Fibroblast of pulmonary artery (primary cell): ENCODE data around the gene FAM78B.

Source experiments
- DNase-seq: peaks from one replicate; pipeline ENCODE4 v3.0.0-alpha.2; 2010; ENCODE audit warnings: low read depth
- H3K4me3 ChIP-seq: replicated peaks from 2 replicates; pipeline ENCODE4 v1.5.1; 2011; ENCODE audit warnings: low read depth, mild to moderate bottlenecking, control low read depth, low read length, moderate library complexity
- TF ChIP-seq, protein P1 (sequence below): IDR thresholded peaks from 2 replicates; pipeline ENCODE4 v1.5.1; 2011; ENCODE audit warnings: mild to moderate bottlenecking, control low read depth, low read length, inconsistent platforms; ENCODE audit errors: missing control alignments

FAM78B gene

DNA sequence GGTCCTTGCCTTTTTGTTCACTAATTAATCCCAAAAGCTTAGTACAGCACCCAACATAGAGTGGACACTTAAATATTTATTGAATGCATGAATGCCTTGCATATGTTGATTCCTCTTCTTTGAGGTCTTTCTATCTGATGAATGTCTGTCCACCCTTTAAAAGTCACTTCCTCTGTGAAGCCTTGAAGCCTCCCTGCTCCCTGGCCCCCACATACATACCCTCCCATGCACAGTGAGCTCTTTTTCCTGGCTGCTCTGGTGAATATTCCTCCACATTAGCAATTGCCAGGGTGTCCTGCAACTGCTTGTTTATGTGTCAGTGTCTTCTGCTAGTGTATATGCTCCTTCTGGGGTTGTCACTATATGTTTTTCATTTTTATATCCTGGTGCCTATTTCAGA is 8.2 kb upstream of the FAM78B start:
- no peak overlapping the region for H3K4me3 ChIP-seq
- DNase-seq, result no peak
- TF ChIP-seq, protein P1, sequence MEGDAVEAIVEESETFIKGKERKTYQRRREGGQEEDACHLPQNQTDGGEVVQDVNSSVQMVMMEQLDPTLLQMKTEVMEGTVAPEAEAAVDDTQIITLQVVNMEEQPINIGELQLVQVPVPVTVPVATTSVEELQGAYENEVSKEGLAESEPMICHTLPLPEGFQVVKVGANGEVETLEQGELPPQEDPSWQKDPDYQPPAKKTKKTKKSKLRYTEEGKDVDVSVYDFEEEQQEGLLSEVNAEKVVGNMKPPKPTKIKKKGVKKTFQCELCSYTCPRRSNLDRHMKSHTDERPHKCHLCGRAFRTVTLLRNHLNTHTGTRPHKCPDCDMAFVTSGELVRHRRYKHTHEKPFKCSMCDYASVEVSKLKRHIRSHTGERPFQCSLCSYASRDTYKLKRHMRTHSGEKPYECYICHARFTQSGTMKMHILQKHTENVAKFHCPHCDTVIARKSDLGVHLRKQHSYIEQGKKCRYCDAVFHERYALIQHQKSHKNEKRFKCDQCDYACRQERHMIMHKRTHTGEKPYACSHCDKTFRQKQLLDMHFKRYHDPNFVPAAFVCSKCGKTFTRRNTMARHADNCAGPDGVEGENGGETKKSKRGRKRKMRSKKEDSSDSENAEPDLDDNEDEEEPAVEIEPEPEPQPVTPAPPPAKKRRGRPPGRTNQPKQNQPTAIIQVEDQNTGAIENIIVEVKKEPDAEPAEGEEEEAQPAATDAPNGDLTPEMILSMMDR, result no peak

DNA sequence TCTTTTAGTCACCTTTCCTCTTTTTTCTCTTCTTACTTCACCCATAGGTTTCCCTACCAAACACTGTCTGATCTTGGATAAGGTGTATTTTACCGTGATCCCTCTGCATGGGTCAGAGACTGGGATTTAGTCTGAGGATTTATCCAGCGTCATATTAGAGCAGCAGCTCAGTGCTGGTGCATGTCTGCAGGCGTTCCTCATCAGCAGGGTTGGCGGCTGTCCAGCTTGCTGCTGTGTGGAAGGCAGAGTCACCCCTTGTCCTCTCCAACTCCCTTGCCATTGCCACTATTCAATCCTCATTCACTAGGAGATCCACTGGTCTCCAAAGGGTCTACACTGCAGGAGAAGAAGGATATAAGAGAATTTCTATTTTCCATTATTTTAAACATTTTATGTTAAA is 7.3 kb upstream of the FAM78B start:
- no peak overlapping the region for H3K4me3 ChIP-seq
- no peak for DNase-seq
- TF ChIP-seq, protein P1, result no peak

DNA sequence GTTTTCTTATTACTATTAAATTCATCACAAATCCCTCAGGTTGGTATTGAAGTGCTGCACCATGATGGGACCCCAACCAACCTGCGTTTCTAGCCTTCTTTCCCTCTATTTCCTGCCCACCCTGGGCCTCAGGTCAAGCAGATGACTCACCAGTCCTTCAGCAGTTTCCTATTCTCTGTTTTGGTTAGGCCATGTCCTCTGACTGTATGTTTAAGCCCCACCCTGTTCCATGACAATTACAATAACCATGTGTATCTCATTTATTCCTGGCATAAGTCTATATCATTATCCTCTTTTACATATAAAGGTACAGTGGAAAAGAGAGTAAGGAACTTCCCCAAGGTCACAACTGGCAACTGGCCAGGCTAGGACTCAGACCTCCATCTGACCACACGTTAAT is 5.3 kb upstream of the FAM78B start:
- TF ChIP-seq, protein P1, result no peak
- no peak for DNase-seq
- no peak overlapping the region for H3K4me3 ChIP-seq

DNA sequence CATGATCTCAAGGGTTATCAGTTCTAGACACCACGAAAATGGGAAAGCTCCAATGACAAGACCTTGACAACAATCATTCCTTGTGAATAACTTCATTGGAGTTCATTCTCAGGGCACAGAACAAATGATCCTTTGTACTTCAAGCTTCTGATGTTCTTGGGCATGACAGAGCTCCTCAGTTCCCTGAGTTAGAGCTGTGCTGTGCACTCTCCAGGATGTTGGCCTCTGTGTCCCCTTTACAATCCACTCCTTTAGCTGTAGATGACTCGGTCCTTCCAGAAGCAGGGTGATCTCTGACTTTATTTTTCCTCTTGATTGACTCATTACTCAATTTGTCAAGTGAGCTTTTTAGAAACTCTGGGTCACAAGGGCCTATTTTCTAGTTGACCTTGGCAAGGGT is 3.9 kb upstream of the FAM78B start:
- TF ChIP-seq, protein P1, result no peak
- no peak for DNase-seq
- H3K4me3 ChIP-seq, result no peak overlapping the region

DNA sequence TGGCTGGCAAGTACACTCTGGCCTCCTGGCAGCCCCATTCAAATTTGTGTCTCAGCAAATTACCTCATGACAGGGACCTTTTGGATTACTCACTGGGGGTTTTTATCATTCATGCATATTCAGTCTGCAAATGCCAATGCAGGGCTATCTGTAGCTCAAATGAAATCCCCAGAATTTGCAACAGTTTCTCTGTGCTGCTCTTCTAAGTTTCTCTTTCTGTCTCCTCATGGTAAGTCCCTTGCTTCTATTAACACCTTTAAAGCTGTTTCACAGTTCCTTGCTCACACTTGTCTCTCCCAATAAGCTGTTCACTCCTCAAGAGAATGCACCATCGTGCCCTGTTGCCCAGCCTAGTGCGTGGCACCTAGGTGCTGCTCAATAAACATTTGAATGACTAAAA is 3.3 kb upstream of the FAM78B start:
- no peak for DNase-seq
- TF ChIP-seq, protein P1, result no peak
- H3K4me3 ChIP-seq, result no peak overlapping the region

DNA sequence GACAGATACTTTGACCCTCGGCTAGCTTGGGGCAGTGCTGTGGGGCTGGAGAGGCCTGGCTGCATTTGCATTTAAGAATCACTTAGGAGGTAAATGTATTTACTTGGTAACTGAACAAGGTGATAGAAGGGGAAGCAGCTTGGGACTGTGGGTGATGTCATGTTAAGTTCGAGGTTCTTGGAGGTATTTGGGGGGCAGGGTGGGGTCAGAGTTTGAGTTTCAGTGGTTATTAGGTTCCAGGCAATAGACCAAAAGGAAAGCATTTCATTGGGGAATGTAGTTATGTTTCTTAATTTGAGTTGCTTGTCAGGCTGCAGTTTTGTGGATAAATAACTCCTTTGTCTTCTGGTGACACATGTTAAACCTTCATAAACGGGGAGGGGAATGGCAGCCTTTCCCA is 2.4 kb upstream of the FAM78B start:
- no peak for DNase-seq
- no peak overlapping the region for H3K4me3 ChIP-seq
- TF ChIP-seq, protein P1, result no peak

DNA sequence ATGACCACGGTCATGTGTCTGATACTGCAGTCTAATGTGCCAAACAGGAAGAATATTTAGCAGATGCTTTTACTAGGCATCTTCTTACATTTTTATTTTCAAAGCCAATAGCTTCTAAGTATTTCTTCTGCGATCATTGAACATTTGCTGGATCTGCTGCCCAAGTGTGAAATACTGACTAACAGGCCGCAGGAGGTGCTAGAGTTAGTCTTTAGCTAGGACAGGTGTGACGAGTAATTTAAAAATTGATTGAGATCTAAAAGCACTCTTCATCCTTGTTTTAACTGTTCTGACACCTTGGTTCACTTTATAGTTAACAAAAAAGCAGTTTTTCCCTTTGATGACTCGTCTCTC is 748 bp upstream of the FAM78B start:
- H3K4me3 ChIP-seq, result peak overlapping the region; percentile 53
- no peak for DNase-seq
- TF ChIP-seq, protein P1, result no peak
